K562 (cell line): ENCODE measurements around the gene PSMB4. TPM values are rescaled to one million over a fixed set of nuclear protein-coding genes. Genes with fewer than 3 reads are reported as not detected.
A peak's percentile ranks its signal among the peaks of the same experiment; 100 is the strongest.

Source experiments
- ATAC-seq: fragments of 200-7000 bp; cut with Tn5 transposase; 3 replicates; pipeline ENCODE4 v1.9.1; 2020; ENCODE audit warnings: moderate library complexity
- BruUV-seq: library from RNA; stranded (reverse); fragments of 400-500 nt; replicated peaks from 2 replicates; lab custom pipeline; 2021; lab: Mats Ljungman, UMichigan
- CTCF ChIA-PET: fragments of 300-600 bp; formaldehyde crosslinking; extraction: SDS; loops from one replicate; lab custom pipeline; 2021; ENCODE audit warnings: low intra/inter-chr PET ratio; lab: Yijun Ruan, JAX
- POLR2A ChIA-PET: fragments of 300-600, 350-650 bp; sonication (Branson Sonifier 250); formaldehyde crosslinking; extraction: SDS; loops from one replicate; lab custom pipeline; 2021; ENCODE audit warnings: antibody characterized with exemption, inconsistent platforms; lab: Yijun Ruan, JAX
- DNase-seq, 4 experiments: peaks; one replicate each; pipeline versions ENCODE4 v3.0.0 to v3.0.0-alpha.2; 2011 to 2018; ENCODE audit warnings: low spot score in 3 of 4, mixed read lengths in 3 of 4; ENCODE audit errors: extremely low read depth in 1 of 4
- FAIRE-seq: peaks from 2 replicates; lab custom pipeline; 2011; peaks lifted over from hg19 to GRCh38; lab: Jason Lieb, UNC
- H2AFZ ChIP-seq: 2 replicates; pipeline ENCODE4 v1.6.0; 2011; ENCODE audit warnings: low read depth, low read length, control low read depth, inconsistent platforms
- H3K27ac ChIP-seq: fragments of 200-600 bp; 3 replicates; pipeline ENCODE4 v1.8.0; 2011; ENCODE audit warnings: low read depth, mild to moderate bottlenecking, control low read depth, inconsistent platforms, low read length, moderate library complexity, mixed read lengths; ENCODE audit errors: extremely low read depth
- H3K27me3 ChIP-seq, 2 experiments: fragments of 300-600 bp in 1 of 2; 2 replicates in 1 of 2; 3 replicates in 1 of 2; pipeline versions ENCODE4 v1.6.0 to v1.8.0; 2011; ENCODE audit warnings: inconsistent platforms in 2 of 2, low read length in 2 of 2, mild to moderate bottlenecking in 1 of 2, mixed read lengths in 1 of 2, moderate library complexity in 1 of 2; ENCODE audit not compliant: control insufficient read depth in 2 of 2, insufficient read depth in 2 of 2
- H3K36me3 ChIP-seq: fragments of 300-600 bp; 3 replicates; pipeline ENCODE4 v1.8.0; 2011; ENCODE audit warnings: mild to moderate bottlenecking, low read length, inconsistent platforms; ENCODE audit not compliant: control insufficient read depth, insufficient read depth
- H3K4me1 ChIP-seq, 2 experiments: fragments of 200-600 bp in 1 of 2; replicated peaks in 1 of 2; 2 replicates in 1 of 2; 3 replicates in 1 of 2; pipeline versions ENCODE4 v1.5.1 to v1.8.0; 2011; ENCODE audit warnings: inconsistent platforms in 2 of 2, low read length in 2 of 2, mild to moderate bottlenecking in 1 of 2, mixed read lengths in 1 of 2, moderate library complexity in 1 of 2; ENCODE audit not compliant: control insufficient read depth in 2 of 2, insufficient read depth in 2 of 2
- H3K4me2 ChIP-seq: 2 replicates; pipeline ENCODE4 v1.6.1; 2011; ENCODE audit warnings: low read length, control low read depth, inconsistent platforms, mixed read lengths; ENCODE audit not compliant: insufficient read depth
- H3K4me3 ChIP-seq: fragments of 200-600 bp; sonication (generic), shearing (Covaris generic); 2 replicates; pipeline ENCODE4 v1.5.1; 2016; ENCODE audit warnings: control low read depth, inconsistent platforms
- H3K79me2 ChIP-seq: fragments of 200-600 bp; 3 replicates; pipeline ENCODE4 v1.8.0; 2011; ENCODE audit warnings: low read length, inconsistent platforms; ENCODE audit not compliant: control insufficient read depth, insufficient read depth
- H3K9ac ChIP-seq, 2 experiments: 2 replicates each; pipeline versions ENCODE4 v1.6.0 to v1.6.1; 2011; ENCODE audit warnings: low read depth in 2 of 2, low read length in 2 of 2, control low read depth in 1 of 2, inconsistent platforms in 1 of 2, mild to moderate bottlenecking in 1 of 2, mixed read lengths in 1 of 2; ENCODE audit not compliant: insufficient read depth in 1 of 2
- H3K9me1 ChIP-seq: one replicate; pipeline ENCODE4 v1.6.0; 2011; ENCODE audit warnings: inconsistent platforms, mild to moderate bottlenecking, low read length, moderate library complexity; ENCODE audit not compliant: control insufficient read depth, insufficient read depth
- H3K9me3 ChIP-seq: replicated peaks from 2 replicates; pipeline ENCODE4 v1.5.1; 2011; ENCODE audit warnings: low read depth, low read length, inconsistent platforms; ENCODE audit not compliant: control insufficient read depth, insufficient read depth
- H4K20me1 ChIP-seq: replicated peaks from 2 replicates; pipeline ENCODE4 v1.6.1; 2011; ENCODE audit warnings: low read length, inconsistent platforms, mixed read lengths; ENCODE audit not compliant: control insufficient read depth, insufficient read depth
- DNMT1 ChIP-seq: fragments of 450-650 bp; IDR thresholded peaks from 2 replicates; pipeline ENCODE4 v1.6.1; 2016; ENCODE audit warnings: antibody characterized with exemption, mild to moderate bottlenecking
- HDAC1 ChIP-seq, 2 experiments: fragments of 450-650 bp; IDR thresholded peaks; 2 replicates each; pipeline ENCODE4 v1.6.1; 2016 to 2017; ENCODE audit warnings: inconsistent platforms in 1 of 2, mild to moderate bottlenecking in 1 of 2, moderate library complexity in 1 of 2
- HLTF ChIP-seq: fragments of 450-650 bp; IDR thresholded peaks from 2 replicates; pipeline ENCODE4 v1.6.1; 2016
- LARP7 ChIP-seq: fragments of 450-650 bp; IDR thresholded peaks from 2 replicates; pipeline ENCODE4 v1.6.1; 2016
- SMARCA5 ChIP-seq: fragments of 450-650 bp; IDR thresholded peaks from 2 replicates; pipeline ENCODE4 v1.6.1; 2016
- ZBTB1 ChIP-seq: sonication (generic); formaldehyde crosslinking; IDR thresholded peaks from 2 replicates; pipeline ENCODE4 v1.8.1; 2023; ENCODE audit warnings: missing genetic modification reagents, low read depth, mild to moderate bottlenecking, borderline replicate concordance
- ZBTB11 ChIP-seq, 3 experiments: fragments of 200-800 bp in 1 of 3; fragments of 250-450 bp in 1 of 3; fragments of 450-650 bp in 1 of 3; sonication (Bioruptor Pico) in 1 of 3; sonication (Bioruptor generic) in 1 of 3; formaldehyde crosslinking in 1 of 3; IDR thresholded peaks; 2 replicates each; pipeline versions ENCODE4 v1.6.1 to v1.8.0; 2016 to 2022; ENCODE audit warnings: mild to moderate bottlenecking in 2 of 3, missing genetic modification characterization in 2 of 3, missing compliant biosample characterization in 1 of 3, moderate library complexity in 1 of 3
- WGBS: fragments of 100-300 bp; shearing (Covaris generic); methylation state at CpG from one replicate; pipeline ENCODE4 v1.1.6; 2016; ENCODE audit warnings: low coverage, mixed read lengths; ENCODE audit not compliant: insufficient coverage; ENCODE audit errors: missing lambda C conversion rate; 5-methylcytosine and 5-hydroxymethylcytosine counted together
- in situ Hi-C: fragments of 300-500 bp; cut with MboI; formaldehyde crosslinking; loops from 4 replicates; pipeline ENCODE4 v1.15.0; 2018; ENCODE audit warnings: inconsistent platforms, mixed read lengths
- intact Hi-C: fragments of 100-400 bp; cut with micrococcal nuclease; formaldehyde crosslinking; loops from 2 replicates; pipeline ENCODE4 v1.14.2; 2022
- polyA plus RNA-seq, 8 experiments: library from polyadenylated mRNA; depleted of rRNA in 4 of 8; stranded (reverse) in 5 of 8; unstranded in 3 of 8; fragments of >200 nt; fragmentation: Nextera tagmentation in 2 of 8; fragmentation: Illumina TruSeq in 1 of 8; extraction: Ambion mirVana in 2 of 8; extraction: Trizol in 1 of 8; gene quantifications; 2 replicates each; pipeline versions ENCODE4 v1.2.1 to v1.2.3, GENCODE V29; 2011 to 2014; ENCODE audit warnings: inconsistent platforms in 1 of 8, missing spikeins in 1 of 8
- total RNA-seq, 7 experiments: library from RNA; depleted of rRNA in 6 of 7; stranded (reverse); fragments of >200 nt in 6 of 7; fragmentation: Illumina TruSeq in 2 of 7; extraction: Trizol in 2 of 7; gene quantifications; 2 replicates each; pipeline versions ENCODE4 v1.2.1 to v1.2.3, GENCODE V29; 2011 to 2021; ENCODE audit warnings: low replicate concordance in 1 of 7

PSMB4 gene
- total and polyA plus RNA-seq, 9 of the 15 experiments (the other 6 are each of a cell fraction or from before 2014, with no cell fraction given): 397 to 674 (median 475) TPM

- H2AFZ ChIP-seq: peak overlapping the region; percentile 16
These were observed 26.2 kb upstream of the PSMB4 start for GRCh38 chr1:151373196-151373595.

More at GRCh38 chr1:151373196-151373595, 26.2 kb upstream of the PSMB4 start:
- Histone ChIP-seq H3K4me3 (no peak overlapping the region), H3K36me3 (peaks cover 2% of the 10 kb centered on the region; the same call in 1 of the 3 replicates), H3K27ac (no peak overlapping the region), H3K9me3 (no peaks in the 10 kb centered on the region), H3K4me1 (peaks cover 32 to 48% of the 10 kb centered on the region in 2 experiments), H3K9me1 (no peaks in the 10 kb centered on the region), H3K4me2 (peak overlapping the region; percentile 92; the same call in 1 of the 2 replicates), H4K20me1 (no peaks in the 10 kb centered on the region), H3K27me3 (no peaks in the 10 kb centered on the region), H3K9ac (peak overlapping the region in 1 of 2 experiments; percentile 47; a peak in 1 of 4 replicates), H3K79me2 (peaks cover 16% of the 10 kb centered on the region)
- no peak for ATAC-seq
- WGBS: 92% methylated on average over 11 of the region's 14 CpGs
- BruUV-seq: no TSS peak
- CTCF ChIA-PET: no interaction called here
- POLR2A ChIA-PET: interaction anchor here (0.7 to 1.5 kb wide), 3 partner anchors 16 to 119 kb away, joined by 3 to 4 read pairs (median 3); partner anchors contain the start of gene PSMD4
- in situ Hi-C loops (no loop called here), intact Hi-C loops (no loop called here)
- no peak for DNase-seq
- peak; percentile 32 for FAIRE-seq
- TF ChIP-seq HDAC1 (IDR thresholded peaks at IDR 0.05): 0 out of 4 replicates have a peak, but pooled peaks of 1 of the 2 experiments have one; percentile 23
- TF ChIP-seq LARP7: peak; percentile 52; the same call in 1 of the 2 replicates
- TF ChIP-seq ZBTB1: no peak
- TF ChIP-seq DNMT1: no peak
- TF ChIP-seq ZBTB11 (CRISPR knock-in tag; IDR thresholded peaks at IDR 0.05): 0 out of 6 replicates have a peak, but pooled peaks of 1 of the 3 experiments have one; percentile 21
- 0 out of 2 replicates have a peak, but pooled peaks have one; percentile 29 for TF ChIP-seq SMARCA5
- TF ChIP-seq HLTF: 0 out of 2 replicates have a peak, but pooled peaks have one; percentile 41
- TF ChIP-seq, all 486 proteins: peak for 5
